HG02642 (cell line): ENCODE measurements around the gene HIF1AN.

Experiments used
- ATAC-seq: cut with Tn5 transposase; IDR thresholded peaks from one replicate; pipeline ENCODE4 v1.9.1; 2021; ENCODE audit warnings: mild to moderate bottlenecking; ENCODE audit not compliant: unreplicated experiment, poor library complexity

HIF1AN gene

DNA sequence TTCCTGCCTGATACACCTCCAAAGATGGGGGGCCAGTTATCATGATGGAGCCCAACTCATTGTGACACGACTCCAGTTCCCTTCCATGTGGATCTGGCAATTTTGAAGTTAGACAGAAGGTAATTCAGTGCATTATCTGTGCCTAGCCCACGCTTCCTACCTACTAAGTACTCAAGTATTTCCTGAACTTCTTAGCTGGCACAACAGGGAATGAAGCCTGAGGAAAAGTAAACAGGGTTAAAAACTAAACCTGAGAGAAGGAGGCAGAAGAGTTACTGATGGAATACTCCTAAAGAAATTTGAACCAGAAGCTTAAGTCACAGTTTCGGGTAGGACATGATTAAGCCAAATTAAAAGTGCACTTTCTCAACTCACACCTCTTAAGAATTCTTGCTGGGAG, 14.9 kb upstream of the HIF1AN start:
- ATAC-seq = no peak

DNA sequence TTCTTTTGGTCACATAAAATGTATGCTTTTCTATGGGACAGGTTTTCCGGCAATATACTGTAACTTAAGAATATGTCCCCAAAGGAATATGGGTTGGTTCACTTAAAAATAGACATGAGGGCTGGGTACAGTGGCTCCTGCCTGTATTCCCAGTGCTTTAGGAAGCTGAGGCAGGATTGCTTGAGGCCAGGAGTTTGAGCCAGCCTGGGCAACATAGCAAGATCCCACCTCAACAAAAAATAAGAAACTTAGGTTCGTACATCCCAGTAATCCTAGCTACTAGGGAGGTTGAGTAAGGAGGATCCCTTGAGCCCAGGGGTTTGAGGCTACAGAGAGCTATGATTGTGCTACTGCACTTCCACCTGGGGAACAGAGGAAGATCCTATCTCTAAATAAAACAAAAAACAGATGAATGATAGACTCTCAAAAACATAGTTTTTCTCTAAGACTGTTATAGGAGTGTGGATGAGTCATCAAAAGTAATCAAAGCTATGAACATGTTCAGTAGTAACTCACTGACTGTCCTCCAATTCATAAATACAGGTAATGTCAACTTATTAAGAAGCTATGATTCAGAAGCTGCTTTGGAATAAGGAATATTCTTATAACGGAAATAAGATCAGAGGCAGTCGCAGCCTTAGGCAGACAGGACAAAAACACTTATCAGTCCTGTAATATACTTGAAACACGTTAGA, 13.5 kb upstream of the HIF1AN start:
- no peak for ATAC-seq

DNA sequence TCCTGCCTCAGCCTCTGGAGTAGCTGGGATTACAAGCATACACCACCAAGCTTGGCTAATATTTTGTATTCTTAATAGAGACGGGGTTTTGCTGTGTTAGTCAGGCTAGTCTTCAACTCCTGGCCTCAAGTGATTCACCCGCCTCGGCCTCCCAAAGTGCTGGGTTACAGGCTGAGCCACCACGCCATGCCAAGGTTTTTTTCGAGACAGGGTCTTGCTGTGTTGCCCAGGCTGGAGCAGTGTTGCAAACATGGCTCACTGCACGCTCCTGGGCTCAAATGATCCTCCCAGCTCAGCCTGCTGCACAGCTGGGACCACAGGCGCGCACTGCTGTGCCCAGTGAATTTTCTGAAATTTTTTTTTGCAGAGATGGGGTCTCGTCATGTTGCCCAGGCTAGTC, 12.8 kb upstream of the HIF1AN start:
- no peak for ATAC-seq

DNA sequence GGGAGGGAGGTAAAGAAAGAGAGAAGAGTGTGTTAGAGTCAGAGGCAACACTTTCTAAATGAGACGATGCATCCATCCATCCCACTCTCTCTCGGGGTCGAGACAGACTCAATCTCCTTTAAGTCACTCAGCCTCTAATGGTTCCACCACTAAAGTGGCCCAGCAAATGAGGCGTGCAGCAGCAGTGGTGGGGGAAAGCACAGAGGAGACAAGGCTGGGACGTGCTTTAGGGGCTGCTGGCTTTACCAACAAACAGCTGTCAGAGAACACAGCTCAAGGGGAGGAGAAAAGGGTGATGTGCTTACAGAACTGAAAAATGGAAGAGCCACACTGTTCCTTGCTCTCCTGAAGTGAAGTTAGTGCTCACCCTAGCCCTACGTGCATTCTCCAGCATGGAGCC, 11.5 kb upstream of the HIF1AN start:
- ATAC-seq = no peak

DNA sequence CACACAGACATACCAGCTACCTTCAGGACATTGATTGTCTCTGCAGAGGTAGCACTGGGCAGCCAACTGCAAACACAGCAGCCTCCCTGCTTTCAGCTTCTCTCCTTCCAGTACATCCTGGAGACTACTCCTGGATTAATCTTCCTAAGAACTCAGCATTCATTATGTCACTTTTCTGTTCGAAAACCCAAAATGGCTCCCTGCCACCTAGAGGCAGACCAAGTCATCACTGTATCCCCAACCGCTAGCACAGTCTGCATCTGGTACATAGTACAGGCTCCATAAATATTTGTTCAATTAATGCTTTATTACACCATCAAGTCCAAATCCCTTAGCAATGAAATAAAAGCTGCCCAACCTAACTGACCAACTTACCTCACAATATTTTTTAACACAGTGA, 11.1 kb upstream of the HIF1AN start:
- ATAC-seq = no peak

DNA sequence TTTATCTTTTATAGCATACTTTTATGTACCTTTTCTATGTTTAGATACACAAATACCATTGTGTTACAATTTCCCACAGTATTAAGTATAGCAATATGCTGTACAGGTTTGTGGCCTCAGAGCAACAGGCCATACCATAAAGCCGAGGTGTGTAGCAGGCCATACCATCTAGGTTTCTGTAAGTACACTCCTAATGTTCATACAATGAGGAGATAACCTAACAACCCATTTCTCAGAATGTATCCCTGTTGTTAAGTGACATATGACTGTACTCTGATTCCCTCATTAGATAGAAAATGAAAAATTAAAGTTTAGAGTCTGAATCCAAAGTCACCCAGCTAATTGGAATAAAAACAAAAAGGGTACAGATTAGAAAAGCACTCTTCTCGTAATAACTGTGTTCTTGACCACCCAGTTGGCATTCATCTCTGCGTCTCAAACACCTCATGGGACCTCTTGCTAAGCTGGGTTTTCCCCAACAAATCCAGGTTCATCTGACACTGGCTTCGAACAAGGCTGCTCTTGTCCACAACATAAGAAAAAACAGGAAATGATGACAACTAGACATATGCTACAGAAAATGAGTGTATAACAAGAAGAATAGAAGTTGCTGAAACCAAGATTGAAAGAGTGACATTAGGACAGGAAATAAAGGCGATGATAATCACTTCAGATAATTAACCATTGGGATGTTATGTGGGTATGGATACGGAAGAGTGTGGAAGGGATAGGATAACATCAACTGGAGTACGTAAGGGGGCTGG, 7.4 kb upstream of the HIF1AN start:
- ATAC-seq = no peak

DNA sequence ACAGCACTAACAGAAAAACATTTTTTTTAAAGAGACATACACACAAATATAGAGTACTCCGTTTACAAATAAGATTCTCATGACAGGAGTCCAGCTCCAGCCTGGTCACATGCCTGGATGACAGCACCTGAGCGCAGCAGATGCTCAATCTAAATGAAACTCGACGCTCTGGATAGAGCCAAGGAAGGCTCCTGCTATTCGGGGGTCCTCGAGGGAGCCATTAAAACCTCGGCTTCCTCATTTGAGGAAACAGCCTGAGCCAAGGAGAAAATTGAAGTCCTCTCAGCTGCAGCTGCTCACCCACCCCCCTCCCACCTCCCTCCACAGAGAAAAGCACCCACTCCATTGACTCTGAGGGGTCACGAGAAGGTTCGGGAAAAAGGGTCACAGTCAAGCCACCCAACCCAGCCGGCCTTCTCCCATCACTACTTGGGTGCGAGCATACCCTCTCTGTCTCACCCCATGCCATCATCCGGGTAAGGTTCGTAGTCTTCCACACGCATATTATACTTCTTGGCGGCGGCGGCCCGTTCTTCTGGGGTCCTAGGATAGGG, 6.7 kb upstream of the HIF1AN start:
- ATAC-seq = peak; percentile 27

DNA sequence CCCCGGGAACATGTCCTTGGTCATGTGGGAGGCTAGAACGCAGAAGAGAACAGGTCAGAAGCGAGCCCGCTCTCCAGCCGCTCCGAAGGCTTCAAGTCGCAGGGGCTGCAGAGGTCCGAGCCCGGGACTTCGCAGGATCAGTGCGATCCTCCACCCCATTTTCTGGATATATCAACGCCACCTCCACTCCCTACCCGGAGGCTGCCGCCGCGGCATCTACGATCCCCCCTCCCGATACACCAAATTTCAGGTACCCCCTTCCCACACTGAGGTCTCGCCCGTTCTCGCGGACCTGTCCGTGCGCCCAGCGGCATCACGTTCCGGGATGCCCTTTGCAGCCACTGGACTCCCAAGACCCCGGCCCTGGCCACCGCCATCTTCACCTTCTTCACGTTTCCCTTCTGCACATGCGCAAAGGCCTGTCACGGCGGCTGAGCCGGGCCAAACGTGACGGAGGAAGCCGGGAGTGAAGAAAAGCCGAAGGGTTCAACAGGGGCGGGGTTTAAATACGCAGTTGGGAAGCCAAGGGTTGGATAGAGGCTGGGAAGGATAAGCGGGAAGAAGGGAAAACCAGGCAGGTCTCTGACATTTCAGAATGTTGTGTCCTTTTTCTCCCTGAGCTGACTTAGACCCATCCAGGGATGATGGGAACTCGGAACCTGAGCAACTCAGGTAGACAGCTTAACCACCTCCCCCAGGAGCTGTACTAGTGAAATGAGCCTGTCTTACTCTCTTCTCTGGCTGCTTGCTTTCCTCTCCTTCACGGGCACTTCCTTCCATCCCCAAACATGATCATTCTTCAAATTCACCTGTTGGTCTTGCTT, 6.1 kb upstream of the HIF1AN start, which contains the start of gene NDUFB8:
NDUFB8 (minus strand) TSS at position 397 of the 824 bp plus-strand sequence; CDS start at position 377, 20 bp downstream.
- peak; percentile 78 for ATAC-seq

DNA sequence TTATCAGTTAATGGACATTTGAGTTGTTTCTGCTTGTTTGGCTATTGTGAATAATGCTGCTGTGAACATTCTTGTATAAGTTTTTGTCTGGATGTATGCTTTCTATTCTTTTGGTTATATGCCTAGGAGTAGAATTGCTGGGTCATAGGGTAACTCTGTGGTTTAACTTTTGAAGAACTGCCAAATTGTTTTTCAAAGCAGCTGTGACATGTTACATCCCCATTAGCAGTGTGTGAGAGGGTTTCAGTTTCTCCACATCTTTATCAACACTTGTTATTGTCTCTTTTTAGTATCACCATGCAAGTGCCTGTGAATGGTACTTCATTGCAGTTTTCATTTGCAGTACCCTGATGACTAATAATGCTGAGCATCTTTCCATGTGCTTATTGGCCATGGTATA, 4.0 kb upstream of the HIF1AN start:
- ATAC-seq = no peak

DNA sequence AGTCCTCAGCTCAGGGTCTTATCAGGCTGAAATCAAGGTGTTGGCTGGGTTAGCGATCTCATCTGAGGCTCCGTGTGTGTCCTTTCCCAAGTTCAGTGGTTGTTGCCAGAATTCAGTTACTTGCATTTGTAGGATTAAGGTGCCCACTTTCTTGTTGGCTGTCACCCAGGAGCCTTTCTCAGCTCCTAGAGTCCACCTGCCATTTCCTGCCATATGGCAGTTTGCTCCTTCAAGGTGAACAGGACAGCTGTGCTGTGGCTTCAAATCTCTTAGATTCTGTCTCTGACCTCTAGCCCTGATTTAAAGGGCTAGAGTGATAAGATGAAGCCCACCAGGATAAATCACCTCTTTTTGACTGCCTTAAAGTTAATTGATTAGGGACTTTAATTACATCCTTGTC, 1.0 kb upstream of the HIF1AN start:
- no peak for ATAC-seq

DNA sequence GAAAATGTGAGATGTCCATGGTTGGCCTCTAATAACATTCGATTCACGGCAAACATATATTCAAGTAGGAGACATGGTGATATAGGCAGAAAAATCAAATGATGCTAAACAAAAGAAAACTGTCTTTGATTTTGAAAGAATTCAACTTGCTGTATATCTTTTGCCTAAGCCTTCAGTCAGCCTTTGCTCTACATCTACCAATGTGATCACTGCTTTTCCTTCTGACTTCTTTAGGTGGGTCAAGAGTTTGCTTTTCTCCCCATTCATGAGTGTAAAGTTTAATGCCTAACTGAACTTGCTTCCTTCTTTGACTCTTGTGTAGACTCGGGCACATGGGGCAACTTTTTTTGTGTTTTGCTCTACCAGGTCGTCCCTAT, 417 bp upstream of the HIF1AN start:
- ATAC-seq = peak; percentile 10

DNA sequence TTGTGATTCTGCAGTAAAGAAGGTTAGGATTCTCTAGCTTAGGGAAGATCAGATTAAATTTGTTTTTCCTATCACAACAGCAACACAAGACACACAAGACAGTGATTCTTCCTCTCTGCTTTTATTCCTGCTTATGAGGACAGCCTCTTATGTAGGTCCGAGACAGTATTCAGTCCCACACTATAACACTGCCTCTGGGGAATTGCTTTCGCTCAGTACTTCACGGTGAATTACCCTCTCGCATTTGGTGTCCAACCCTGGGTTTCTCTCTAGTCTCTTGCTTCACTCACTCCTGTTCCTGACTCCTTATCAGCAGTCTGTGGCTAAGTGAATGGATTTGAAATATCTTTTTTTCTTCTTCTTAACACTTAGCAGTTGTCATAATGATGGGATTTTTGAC, 1.7 kb downstream of the HIF1AN start:
- no peak for ATAC-seq

DNA sequence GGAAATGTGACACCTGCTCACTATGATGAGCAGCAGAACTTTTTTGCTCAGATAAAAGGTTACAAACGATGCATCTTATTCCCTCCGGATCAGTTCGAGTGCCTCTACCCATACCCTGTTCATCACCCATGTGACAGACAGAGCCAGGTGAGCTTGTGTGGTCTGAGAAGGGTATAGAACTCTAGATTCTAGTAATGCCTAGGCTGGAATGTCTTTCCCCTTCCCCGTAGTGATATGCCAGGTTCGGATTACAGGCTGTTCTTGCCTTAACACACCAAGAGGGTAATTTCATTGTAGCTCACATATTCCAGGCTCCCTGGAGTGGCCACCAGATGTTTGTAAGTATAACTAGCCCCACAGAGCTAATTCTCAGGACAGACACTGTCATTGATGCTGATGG, 9.2 kb downstream of the HIF1AN start:
- no peak for ATAC-seq

DNA sequence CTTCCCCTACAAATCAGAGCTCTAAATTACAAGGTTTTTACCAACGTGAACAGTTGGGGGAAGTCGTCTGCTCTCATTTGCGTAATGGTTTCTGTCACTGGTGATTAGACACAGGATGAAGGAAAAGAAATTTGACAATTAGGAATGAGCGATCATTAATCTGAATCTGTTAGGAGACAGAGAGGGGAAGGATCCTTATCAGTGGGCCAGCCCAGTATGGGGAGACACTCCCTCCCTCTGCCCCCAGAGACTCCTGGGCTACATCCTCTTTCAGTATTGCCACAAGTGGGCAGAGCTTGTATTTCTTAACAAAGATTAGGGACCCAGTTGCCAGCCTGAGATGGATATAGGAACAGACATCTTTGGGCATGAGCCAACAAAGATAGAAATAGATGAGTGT, 15.5 kb downstream of the HIF1AN start:
- no peak for ATAC-seq

DNA sequence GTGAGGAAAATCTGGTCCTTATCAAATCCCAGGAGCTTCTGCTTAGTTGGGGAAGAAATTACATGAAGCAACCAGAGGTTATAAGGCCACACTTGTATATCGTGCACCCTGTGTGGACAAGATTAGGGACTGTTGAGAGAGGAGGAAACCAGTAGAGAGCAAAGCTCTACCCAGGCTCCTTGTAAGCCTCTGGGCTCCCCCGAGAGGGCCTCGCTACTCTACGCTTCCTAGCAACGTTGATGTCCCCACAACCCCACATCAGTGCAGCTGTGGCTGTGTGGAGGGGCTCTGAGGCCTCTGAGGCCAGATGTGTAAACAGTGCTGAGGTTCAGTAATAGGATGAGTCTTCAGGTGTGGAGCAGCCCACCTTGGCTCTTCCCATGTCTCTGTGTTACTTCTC, 16.0 kb downstream of the HIF1AN start:
- no peak for ATAC-seq

DNA sequence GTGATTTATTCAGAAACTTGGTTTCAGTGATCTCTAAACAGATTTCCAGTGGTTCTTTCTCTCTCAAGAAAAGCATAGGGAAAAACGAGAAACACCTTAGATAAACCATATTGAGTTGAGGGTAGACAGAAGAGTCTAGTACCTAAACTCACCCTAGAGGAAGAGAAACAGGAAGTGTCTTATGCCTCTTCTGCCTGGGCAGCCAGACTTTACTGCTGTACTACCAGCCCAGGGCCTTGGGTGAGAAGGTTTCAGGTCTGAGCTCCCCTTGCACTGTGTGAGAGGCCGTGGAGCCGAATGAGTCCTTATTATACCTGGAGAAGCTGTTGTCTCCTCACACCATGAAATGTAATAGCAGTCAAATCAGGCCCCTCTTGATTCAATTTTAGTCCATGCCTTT, 18.2 kb downstream of the HIF1AN start:
- no peak for ATAC-seq

DNA sequence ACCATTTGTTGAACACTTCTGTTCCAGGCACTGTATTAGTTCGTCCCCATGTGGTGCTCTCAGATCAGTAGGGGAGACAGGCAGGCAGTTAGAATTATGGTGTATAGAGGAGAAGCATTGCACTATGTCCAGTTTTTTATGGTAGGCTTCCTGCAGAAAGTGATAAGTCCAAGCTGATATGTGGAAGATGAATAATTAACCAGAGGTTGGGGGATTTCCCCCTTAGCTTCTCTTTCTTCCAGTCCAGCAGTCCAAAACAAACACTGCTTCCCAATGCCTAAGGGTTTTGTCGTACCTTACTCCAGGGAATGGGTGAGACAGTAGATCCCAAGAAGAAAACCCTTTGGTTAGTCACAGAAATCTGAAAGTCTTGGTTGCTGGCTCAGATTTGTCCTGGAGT, 19.2 kb downstream of the HIF1AN start:
- ATAC-seq = no peak

DNA sequence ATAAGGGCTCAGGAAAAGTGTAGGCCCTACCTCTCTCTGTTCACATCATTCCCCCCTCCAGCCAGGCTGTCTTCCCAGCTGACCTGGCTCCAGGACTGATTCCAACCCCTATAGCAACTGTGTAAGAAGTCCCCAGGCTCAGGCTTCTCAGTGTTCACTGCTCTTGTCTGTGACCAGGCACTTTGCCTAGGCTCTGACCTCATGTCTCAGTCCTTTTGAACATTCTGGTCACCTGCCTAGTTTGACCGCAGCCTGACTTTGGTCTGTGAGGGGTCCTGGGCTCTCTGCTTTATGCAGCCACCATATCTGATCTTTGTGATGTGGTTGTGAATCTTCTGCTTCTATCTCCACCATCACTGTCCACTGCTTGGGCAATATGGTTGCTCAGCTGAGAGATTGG, 24.5 kb downstream of the HIF1AN start:
- ATAC-seq = no peak

DNA sequence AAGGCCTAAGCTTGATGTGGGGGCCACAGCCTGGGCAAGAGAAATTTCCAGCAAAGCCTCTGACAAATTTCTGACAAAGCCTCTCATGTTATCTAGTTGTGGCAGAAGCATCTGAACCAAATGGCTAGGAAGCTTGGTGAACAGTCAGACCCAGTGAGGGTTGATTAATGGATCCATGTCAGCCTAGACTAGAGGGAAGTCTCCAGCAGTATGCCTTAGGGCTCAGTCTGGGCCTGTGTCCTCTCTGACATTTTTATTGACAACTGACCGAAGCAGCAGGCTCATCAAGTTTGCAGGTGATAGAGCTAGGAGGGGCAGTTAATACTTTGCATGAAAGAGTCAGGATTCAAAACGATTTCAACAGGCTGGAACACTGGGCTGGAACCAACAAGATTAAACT, 25.3 kb downstream of the HIF1AN start:
- no peak for ATAC-seq

DNA sequence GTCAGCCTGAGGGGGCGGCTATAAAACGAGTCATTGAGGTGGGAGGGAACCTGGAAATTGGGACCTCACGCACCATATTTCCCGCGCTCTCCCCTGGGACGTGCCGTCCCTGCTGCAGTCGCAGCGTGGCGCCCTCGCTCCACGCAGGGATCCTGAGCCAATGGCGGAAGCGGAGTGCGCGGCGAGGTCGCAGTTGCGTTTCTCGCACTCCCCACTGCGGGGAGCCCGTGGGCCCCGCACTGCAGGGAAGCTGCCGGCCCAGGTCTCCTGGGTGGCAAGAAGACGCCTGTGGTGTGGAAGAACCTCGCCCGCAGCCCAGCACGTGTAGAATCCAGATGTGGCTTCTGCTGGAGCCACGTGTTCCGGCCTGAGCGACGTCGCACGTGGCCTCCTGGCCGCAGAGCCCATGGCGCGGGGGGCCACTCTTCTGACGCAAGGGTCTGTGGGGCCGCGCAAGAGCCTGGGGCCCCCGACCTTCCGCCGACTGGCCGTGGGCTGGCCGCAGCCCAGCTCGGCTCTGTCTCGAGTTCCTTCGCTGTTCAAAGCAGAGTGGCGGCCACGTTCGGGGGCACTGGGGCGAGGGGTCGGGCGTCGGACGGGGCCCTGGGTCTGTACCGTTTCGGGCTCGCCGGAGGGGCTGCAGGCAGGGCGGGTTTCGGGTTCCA, 26.4 kb downstream of the HIF1AN start:
- ATAC-seq = peak; percentile 62
